Activated B cell treated with CpG ODN at 0.5 μM for 24 hours (primary cell): ENCODE measurements around the gene RP2. TPM values are rescaled to one million over a fixed set of nuclear protein-coding genes. Genes with fewer than 3 reads are reported as not detected.

ENCODE experiments used
- ATAC-seq: fragments of 200-7000 bp; cut with Tn5 transposase; one replicate; pipeline ENCODE4 v1.10.0; 2021; ENCODE audit warnings: low read depth, mild to moderate bottlenecking, moderate library complexity
- CTCF ChIA-PET: fragments of 350-600 bp; sonication (Branson Sonifier 250); formaldehyde crosslinking; loops from one replicate; lab custom pipeline; 2021; ENCODE audit warnings: antibody characterized with exemption; lab: Charles Lee
- POLR2A ChIA-PET: fragments of 350-600 bp; sonication (Branson Sonifier 250); formaldehyde crosslinking; loops from one replicate; lab custom pipeline; 2021; ENCODE audit warnings: antibody characterized with exemption; lab: Charles Lee
- DNase-seq: peaks from one replicate; pipeline ENCODE4 v3.0.0; 2022
- H3K27ac Mint-ChIP-seq: one replicate; pipeline ENCODE4 v1.8.0; 2020; ENCODE audit warnings: mixed read lengths
- H3K27me3 Mint-ChIP-seq: one replicate; pipeline ENCODE4 v1.8.0; 2021; ENCODE audit warnings: mixed read lengths
- H3K36me3 Mint-ChIP-seq: one replicate; pipeline ENCODE4 v1.8.0; 2021; ENCODE audit warnings: low read depth, mixed read lengths
- H3K4me1 Mint-ChIP-seq: one replicate; pipeline ENCODE4 v1.8.0; 2021; ENCODE audit warnings: mixed read lengths
- H3K4me3 Mint-ChIP-seq: one replicate; pipeline ENCODE4 v1.8.0; 2020; ENCODE audit warnings: mild to moderate bottlenecking, mixed read lengths
- H3K9me3 Mint-ChIP-seq: one replicate; pipeline ENCODE4 v1.8.0; 2020; ENCODE audit warnings: mixed read lengths
- intact Hi-C: fragments of 100-400 bp; cut with micrococcal nuclease; formaldehyde crosslinking; loops from one replicate; pipeline ENCODE4 v1.15.1; 2024
- total RNA-seq: library from RNA; stranded (reverse); gene quantifications from 2 replicates; pipeline ENCODE4 v1.2.3, GENCODE V29; 2022
- TF ChIP-seq, protein P1 (sequence below): fragments of 200-600 bp; IDR thresholded peaks from one replicate; pipeline ENCODE4 v1.8.0; 2022; ENCODE audit warnings: antibody characterized with exemption, mild to moderate bottlenecking

Gene RP2
- 11.3 TPM in 2 replicates for total RNA-seq

DNA sequence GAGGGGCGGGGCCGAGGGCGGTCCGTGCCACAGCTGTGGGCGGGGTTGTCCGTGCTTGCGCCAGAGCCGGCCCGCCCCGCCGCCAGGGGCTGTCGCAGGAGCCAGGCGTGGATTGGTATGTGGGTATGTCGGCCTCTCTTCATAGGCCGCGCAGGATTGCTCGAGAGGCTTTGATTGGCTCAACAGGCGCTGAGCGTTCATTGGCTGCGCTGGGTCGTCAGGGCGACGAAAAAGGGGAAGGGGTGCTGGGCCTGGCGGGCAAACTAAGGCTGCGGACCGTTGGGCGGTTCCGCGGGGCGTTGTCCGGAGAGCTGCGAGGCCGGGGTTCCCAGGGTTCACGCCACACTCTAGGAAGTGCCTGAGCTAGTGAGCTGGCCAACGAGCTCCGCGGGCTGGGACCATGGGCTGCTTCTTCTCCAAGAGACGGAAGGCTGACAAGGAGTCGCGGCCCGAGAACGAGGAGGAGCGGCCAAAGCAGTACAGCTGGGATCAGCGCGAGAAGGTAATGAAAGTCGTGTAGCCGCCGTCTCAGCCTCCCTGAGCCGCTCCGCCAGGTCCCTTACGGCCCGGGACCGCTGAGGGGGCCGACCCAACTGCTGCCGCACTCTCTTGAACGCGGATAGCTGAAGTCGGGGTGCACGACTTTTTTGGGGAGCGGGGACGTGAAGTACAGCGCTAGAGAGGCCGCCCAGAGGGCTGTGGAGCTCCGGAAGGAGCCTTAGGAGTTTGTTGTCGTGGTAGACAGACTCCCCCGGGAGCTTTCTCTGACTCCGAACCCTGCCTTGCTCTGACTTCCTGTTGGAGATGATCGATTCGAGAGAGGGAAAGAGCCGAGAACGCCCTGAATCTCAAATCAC is at the start of gene RP2:
RP2 (plus strand) TSS at position 343 of the 857 bp plus-strand sequence; CDS start at position 401, 58 bp downstream.
- H3K9me3 Mint-ChIP-seq, result no peaks in the 10 kb centered on the region
- H3K27me3 Mint-ChIP-seq, result no peaks in the 10 kb centered on the region
- peak within 1 kb of the TSS; percentile 95 for H3K4me3 Mint-ChIP-seq
- peak; percentile 77 for DNase-seq
- intact Hi-C loops, result loop anchor here (1.0 to 2.0 kb wide), 3 partner anchors 78 to 292 kb away; partner anchors contain the start of gene SLC9A7
- POLR2A ChIA-PET, result interaction anchor here (0.5 to 1.3 kb wide), 9 partner anchors 8 to 1709 kb away, joined by 3 to 5 read pairs (median 4); partner anchors contain the start of genes NDUFB11 and RBM10
- TF ChIP-seq, protein P1, sequence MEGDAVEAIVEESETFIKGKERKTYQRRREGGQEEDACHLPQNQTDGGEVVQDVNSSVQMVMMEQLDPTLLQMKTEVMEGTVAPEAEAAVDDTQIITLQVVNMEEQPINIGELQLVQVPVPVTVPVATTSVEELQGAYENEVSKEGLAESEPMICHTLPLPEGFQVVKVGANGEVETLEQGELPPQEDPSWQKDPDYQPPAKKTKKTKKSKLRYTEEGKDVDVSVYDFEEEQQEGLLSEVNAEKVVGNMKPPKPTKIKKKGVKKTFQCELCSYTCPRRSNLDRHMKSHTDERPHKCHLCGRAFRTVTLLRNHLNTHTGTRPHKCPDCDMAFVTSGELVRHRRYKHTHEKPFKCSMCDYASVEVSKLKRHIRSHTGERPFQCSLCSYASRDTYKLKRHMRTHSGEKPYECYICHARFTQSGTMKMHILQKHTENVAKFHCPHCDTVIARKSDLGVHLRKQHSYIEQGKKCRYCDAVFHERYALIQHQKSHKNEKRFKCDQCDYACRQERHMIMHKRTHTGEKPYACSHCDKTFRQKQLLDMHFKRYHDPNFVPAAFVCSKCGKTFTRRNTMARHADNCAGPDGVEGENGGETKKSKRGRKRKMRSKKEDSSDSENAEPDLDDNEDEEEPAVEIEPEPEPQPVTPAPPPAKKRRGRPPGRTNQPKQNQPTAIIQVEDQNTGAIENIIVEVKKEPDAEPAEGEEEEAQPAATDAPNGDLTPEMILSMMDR, result no peak
- H3K36me3 Mint-ChIP-seq, result peaks cover 11% of the 10 kb centered on the region
- peak; percentile 93 for ATAC-seq
- peak within 1 kb of the TSS; percentile 94 for H3K27ac Mint-ChIP-seq
- peaks cover 37% of the 10 kb centered on the region for H3K4me1 Mint-ChIP-seq
- CTCF ChIA-PET, result no interaction called here

DNA sequence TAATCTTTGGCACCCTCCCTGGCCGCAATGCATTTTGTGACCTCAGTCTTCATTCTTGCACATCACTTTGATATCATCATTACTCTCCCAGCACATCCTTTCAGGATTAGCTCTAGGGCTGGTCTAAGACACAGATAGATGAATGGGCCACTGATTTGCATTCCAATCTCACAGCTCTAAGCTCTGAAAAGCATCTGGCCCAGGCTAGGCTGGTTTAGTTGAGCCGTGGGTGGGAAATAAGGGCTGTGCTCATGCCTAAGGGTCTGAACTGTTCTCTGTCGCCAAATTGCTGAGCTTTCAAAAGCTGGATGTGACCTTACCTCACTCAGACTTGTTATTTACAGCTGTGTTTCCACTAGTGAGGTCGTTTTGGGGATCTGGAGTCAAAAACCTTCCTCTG is 47.9 kb upstream of the RP2 start:
- Mint-ChIP-seq H3K36me3 (no peaks in the 10 kb centered on the region), H3K4me3 (no peak overlapping the region), H3K27ac (no peak overlapping the region), H3K9me3 (no peaks in the 10 kb centered on the region), H3K4me1 (peaks cover 20% of the 10 kb centered on the region), H3K27me3 (no peaks in the 10 kb centered on the region)
- POLR2A ChIA-PET, result no interaction called here
- TF ChIP-seq, protein P1, result no peak
- ATAC-seq (no peak), DNase-seq (no peak)
- CTCF ChIA-PET, result no interaction called here
- intact Hi-C loops, result no loop called here

DNA sequence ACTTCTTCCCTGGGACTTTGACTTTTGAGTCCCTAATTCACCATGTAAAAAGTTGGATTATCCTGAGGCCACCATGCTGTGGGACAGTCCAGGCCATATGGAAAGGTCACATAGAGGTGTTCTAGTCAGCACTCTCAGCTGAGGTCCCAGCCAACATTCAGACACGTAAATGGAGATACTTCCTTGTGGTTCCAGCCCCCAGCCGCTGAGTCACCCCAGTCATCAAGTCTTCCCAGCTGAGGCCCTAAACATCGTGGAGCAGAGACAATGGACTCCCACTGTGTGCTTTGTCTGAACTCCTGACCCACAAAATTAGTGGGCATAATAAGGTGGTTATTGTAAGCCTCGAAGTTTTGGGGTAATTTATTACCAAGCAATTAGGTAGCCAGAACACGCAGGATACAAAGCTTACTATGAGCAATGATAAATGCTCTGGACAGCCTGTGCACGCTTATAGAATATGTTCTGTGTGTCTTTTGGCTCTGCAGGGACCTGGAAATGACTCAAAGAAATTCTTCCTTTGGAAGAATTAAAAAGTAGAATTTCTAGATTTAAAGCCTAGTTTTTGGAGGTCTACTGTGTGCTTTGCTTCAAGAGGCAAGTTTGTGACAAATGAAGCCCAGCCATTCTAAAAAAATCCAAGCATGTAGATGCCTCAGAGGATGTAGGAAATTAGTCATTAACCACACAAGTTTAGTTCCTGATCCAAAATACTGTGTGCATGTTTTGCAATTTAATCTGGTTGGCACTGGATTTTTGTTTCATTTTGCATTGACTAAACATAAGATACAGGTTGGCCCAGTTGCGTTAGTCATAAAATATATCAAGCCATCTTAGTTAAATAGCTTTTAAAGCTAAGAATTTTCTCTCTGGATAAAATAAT is 44.7 kb upstream of the RP2 start:
- ATAC-seq (peak; percentile 61), DNase-seq (no peak)
- CTCF ChIA-PET, result interaction anchor here (0.8 kb wide), 1 partner anchor 87 kb away, joined by 3 read pairs; no protein-coding TSS in a partner anchor
- H3K27me3 Mint-ChIP-seq, result no peaks in the 10 kb centered on the region
- intact Hi-C loops, result loop anchor here (1.0 kb wide), 1 partner anchor 33 kb away; the partner anchor contains the start of gene SLC9A7
- TF ChIP-seq, protein P1, result no peak
- H3K4me1 Mint-ChIP-seq, result peaks cover 20% of the 10 kb centered on the region
- H3K36me3 Mint-ChIP-seq, result no peaks in the 10 kb centered on the region
- peak overlapping the region; percentile 67 for H3K4me3 Mint-ChIP-seq
- H3K27ac Mint-ChIP-seq, result peak overlapping the region; percentile 72
- POLR2A ChIA-PET, result interaction anchor here (1.9 to 2.2 kb wide), 2 partner anchors 32 to 34 kb away, joined by 6 read pairs; partner anchors contain the start of gene SLC9A7
- no peaks in the 10 kb centered on the region for H3K9me3 Mint-ChIP-seq

DNA sequence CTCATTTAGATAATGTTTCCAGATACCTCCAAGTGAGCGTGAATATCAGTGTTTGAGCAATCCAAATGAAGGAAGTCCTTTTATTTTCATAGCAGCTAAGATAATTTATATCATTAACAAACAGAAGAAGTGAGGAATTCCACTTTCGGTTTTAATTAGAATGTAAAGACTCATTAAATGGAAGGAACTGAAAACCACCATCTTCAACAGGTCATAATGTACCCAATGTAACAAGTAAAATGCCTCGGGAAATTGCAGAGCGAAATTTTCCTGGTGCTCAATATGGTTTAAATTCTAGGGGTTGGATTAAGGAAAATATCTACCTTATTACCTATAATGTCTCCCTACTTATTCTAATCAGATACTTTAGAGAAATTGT is 44.0 kb upstream of the RP2 start:
- peak; percentile 14 for ATAC-seq

More for the DNA sequence above, 44.0 kb upstream of the RP2 start:
- intact Hi-C loops, result loop anchor here (1.0 kb wide), 1 partner anchor 33 kb away; the partner anchor contains the start of gene SLC9A7
- H3K36me3 Mint-ChIP-seq, result no peaks in the 10 kb centered on the region
- H3K27ac Mint-ChIP-seq, result peak overlapping the region; percentile 72
- no peaks in the 10 kb centered on the region for H3K27me3 Mint-ChIP-seq
- TF ChIP-seq, protein P1, result no peak
- DNase-seq, result no peak
- H3K4me3 Mint-ChIP-seq, result peak overlapping the region; percentile 67
- peaks cover 20% of the 10 kb centered on the region for H3K4me1 Mint-ChIP-seq
- ChIA-PET CTCF (interaction anchor here (0.8 kb wide), 1 partner anchor 87 kb away, joined by 3 read pairs; no protein-coding TSS in a partner anchor), POLR2A (interaction anchor here (1.9 to 2.2 kb wide), 2 partner anchors 33 to 35 kb away, joined by 6 read pairs; partner anchors contain the start of gene SLC9A7)
- no peaks in the 10 kb centered on the region for H3K9me3 Mint-ChIP-seq
